ENCODE results near the gene DNAH8.
"Not testable (repeated sequence)": the region's sequence is repeated elsewhere in the genome, so short reads cannot be mapped to it uniquely, and the experiment has no call there.

Gene DNAH8

DNA sequence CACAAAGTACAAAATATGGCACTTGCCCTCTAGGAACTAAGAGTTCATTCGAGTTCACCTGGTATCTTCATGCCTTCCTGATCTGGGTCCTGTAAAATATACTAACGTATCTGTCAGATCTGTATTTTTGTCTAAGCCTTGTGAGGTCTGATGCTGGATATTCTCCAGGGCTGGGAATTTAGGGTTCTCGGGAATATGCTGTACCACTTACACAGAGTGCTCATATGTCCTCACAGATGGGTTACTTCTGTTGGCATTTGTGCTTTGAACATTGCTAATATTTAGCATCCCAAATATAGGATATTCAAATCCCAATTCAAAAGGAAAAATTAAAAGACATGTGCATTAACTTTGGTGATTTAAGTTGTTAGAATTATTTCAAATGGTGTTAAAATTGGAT, 122.0 kb downstream of the DNAH8 start:
- no peak for DNase-seq (ENCODE audit: low read depth in 1 of 2, low spot score in 1 of 2)

DNA sequence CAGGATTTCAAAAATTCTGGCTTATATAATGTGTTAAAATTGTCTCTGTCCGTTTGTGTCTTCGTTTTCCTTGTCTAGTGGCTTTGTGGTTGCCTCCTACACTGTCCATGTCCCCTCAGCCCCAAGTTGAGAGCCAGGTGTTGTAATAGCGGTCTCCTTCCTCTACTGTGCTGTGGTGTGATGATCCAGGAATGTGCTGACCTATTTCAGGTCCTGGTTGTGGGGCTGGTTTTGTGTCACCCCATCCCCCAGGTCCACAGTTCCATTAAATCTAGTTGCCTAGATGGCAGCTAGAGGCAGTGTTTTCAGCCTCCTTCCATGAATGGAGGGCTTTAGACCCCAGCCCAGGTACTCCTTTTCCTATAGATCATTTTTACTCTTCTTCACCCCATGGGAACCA, 128.7 kb downstream of the DNAH8 start:
- no peak for DNase-seq (ENCODE audit: low read depth in 1 of 2, low spot score in 1 of 2)

- no peak for DNase-seq (ENCODE audit: low read depth in 1 of 2, low spot score in 1 of 2)
Measured at GRCh38 chr6:38845931-38846330, 130.8 kb downstream of the DNAH8 start.

- DNase-seq (ENCODE audit: low read depth in 1 of 2, low spot score in 1 of 2), result no peak
Measured at GRCh38 chr6:38846361-38846760, 131.2 kb downstream of the DNAH8 start.

DNA sequence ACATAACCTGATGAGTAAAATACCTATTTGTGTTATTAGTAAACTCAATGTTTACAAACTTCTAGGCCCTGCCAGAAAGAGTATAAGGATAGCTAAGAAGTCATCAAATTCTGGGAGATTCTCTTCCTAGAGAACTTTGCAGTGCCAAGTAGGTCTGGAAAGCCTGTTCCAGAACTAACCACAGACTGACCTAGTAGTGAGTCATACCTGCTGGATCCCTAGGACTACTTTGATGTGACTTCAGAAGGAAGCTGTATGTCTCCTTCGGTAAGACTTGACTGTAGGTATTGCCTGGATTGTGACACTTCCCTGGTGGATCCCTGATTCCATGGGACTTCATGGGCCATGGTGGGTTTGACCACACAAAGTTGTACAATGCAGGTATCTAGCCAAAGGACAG, 131.7 kb downstream of the DNAH8 start:
- DNase-seq (ENCODE audit: low read depth in 1 of 2, low spot score in 1 of 2), result no peak

DNA sequence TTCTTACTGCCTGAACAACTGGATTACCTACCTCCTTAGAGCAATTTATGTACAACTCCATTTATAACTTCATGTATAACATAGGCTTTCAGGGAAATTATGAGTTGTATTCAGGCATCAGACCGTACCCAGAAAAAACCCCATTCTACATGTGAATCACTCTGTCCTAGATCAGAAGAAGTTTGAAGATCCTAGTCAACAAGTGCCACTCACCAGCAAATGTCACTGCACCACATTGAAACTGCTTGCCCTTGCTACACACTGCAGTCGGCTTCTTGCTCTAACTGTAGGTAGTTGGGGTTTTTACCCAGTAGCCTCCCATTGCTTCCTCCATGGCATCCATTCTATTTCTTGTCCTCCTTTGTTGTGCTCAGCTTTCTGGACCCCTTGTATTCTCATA, 132.4 kb downstream of the DNAH8 start:
- DNase-seq (ENCODE audit: low read depth in 1 of 2, low spot score in 1 of 2), result no peak

DNA sequence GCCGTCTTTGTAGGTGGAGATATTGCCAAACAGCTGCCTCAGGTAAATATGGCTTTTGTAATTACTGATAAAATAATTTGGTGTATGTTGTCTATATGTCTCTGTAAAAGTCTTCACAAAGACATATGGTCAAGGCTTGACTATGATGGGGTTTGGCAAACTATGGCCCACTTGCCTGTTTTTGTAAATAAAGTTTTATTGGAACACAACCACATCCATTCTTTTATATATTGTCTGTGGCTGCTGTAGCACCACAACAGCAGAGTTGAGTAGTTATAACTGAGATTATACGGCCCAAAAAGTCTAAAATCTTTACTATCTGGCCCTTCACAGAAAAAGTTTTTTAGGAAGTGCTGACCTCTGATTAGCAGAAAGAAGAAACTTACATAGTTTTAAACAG, 133.6 kb downstream of the DNAH8 start:
- DNase-seq (ENCODE audit: low read depth in 1 of 2, low spot score in 1 of 2), result no peak

DNA sequence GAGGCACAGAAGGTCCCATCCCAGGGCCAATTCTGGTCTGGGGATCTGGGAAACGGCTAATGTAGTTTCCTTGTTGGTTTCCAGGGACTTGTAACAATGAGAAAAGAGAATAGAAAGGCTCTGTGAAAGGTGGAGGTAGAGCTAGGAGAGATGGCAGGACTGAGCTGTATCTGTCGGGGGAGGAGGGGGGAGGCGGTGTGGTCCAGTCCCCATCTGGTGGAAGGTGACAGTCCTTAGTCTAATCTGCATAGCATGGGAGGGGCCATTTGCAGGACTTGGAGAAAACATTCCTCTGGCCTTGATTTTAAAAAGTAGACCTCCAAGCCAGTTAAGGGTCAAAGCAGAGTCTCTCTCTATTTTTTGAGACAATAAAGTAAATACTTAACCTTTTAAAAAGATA, 137.1 kb downstream of the DNAH8 start:
- no peak for DNase-seq (ENCODE audit: low read depth in 1 of 2, low spot score in 1 of 2)

DNA sequence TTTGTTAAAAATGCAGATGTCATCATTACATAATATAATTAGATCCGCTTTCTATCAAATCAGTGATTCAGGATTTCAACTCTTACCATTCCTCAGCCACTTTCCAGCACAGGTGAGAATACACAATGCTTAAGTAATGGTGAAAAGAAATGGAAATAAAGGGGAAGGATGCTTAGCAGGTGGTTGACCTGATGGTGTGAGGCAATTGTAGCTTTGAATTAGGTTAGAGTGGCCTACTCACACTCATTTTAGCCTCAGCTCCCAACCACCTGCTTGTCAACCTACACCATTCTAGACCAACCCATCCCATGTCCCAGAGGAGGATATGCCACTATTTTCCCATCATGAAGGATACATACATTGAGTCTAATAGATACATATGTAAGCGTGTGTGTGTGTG, 138.1 kb downstream of the DNAH8 start:
- DNase-seq (ENCODE audit: low read depth in 1 of 2, low spot score in 1 of 2), result no peak

DNA sequence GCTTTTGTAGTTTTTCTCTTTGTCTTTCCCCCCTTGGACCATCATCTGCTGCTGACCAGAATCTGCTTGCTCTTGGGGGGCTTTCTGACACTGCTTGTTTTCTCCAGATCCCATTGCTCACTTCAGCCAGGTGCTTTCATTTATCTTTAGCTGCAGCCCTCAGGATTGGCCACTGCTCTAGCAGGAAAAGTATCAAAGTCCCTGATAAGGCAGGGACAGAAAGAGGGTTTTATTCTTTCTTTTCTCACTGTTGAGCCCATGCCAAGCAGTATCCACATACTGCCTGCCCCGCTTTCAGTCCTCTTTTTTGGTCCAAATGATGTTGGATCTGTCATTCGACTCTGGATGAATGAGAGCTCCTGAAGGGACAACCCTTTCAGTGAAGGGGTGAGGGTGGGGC, 141.4 kb downstream of the DNAH8 start:
- DNase-seq (ENCODE audit: low read depth in 1 of 2, low spot score in 1 of 2), result no peak

GRCh38 chr6:38857815-38858214, 142.7 kb downstream of the DNAH8 start:
- no peak for DNase-seq (ENCODE audit: low read depth in 1 of 2, low spot score in 1 of 2)

GRCh38 chr6:38860041-38860440, 144.9 kb downstream of the DNAH8 start:
- no peak for DNase-seq (ENCODE audit: low read depth in 1 of 2, low spot score in 1 of 2)

DNA sequence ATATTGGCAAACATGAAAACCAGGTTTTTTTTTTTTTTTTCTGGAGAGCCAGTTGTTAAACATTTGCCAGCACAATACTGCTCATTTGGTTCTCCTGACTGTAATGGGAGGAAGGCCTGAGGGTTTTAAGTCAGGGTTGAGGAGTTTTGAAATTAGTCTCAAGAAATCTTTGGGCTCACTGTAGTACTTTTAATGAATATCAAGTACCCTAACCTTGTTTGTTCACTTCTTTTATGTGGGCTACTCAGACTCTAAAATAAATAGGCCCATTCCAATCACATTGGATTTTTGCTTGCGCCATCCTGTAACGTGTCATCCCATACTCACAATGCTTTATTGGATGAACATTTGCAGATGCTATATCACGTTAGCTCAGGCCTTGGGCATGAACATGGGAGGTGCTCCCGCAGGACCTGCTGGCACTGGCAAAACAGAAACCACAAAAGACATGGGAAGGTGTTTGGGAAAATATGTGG, 146.9 kb downstream of the DNAH8 start:
- DNase-seq (ENCODE audit: low read depth in 1 of 2, low spot score in 1 of 2), result no peak

DNA sequence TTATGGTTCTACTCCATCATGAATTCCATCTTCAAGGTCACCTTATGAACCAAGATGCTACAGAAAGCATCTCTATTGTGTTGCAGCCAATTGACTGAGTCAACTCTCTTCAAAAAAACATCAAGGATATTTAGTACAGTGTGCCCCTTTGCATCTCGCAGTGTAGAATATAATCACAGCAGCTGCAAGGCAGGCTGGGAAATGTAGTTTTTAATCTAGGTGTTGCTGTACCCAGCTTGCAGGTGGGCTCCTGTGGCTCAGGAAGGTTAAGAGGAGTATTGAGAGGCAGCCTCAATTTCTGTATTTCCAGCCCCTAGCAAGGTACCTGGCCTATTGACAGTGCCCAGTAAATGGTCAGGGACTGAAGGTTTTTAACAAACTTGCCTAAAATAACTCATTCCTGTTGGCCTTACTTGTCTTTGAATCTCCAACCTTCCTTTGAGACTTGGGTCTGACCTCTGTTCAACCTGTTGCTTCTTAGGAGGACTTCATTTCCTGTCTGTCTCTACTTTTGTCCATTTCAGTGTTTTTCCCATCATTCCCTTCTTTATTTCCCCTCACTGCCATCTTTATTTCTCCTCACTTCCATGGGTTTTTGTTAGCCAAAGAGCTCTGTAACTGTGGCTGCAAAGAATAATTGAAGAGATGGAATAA, 150.5 kb downstream of the DNAH8 start:
- DNase-seq (ENCODE audit: low read depth in 1 of 2, low spot score in 1 of 2), result no peak

GRCh38 chr6:38867726-38868125, 152.6 kb downstream of the DNAH8 start:
- no peak for DNase-seq (ENCODE audit: low read depth in 1 of 2, low spot score in 1 of 2)

- DNase-seq (ENCODE audit: low read depth in 1 of 2, low spot score in 1 of 2), result peak; percentile 40 to 43
Measured at GRCh38 chr6:38871741-38872568, 156.8 kb downstream of the DNAH8 start.

GRCh38 chr6:38873001-38873400, 157.9 kb downstream of the DNAH8 start:
- no peak for DNase-seq (ENCODE audit: low read depth in 1 of 2, low spot score in 1 of 2)

DNA sequence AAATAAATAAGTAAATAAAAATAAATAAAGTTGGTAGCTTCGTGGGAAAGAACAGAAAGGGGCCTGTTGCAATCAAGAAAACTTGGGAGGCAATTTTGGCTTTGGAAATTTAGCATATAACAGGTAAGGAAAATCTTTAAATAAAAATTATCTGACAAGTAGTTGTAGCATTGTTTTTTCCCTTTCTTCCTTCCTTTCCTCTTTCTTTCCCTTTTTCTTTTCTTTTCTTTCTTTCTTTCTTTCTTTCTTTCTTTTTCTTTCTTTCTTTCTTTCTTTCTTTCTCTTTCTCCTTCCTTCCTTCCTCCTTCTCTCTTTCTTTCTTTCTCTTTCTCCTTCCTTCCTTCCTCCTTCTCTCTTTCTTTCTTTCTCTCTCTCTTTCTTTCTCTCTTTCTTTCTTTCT, 158.7 kb downstream of the DNAH8 start:
- not testable (repeated sequence) for DNase-seq (ENCODE audit: low read depth in 1 of 2, low spot score in 1 of 2)

DNA sequence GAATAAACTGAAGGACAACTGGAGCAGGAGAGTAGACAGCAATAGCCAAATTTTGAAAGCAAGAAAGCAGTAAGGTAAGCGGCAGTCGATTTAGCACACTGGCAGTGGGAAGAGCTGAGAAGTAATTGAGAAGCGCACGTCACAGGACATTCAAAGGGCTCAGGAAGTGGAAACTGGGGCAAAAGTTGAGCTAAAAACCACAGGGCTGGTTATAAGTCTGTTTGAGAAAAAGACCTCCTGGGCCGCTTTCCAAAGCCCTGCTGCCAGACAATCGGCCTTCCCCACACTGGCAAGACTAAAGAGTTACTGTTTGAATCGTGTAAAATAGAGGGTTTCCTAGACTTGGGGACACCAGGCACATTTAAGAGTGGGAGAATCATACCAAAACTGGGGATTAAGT, 161.4 kb downstream of the DNAH8 start:
- peak in 1 of 2 donors; percentile 7 for DNase-seq (ENCODE audit: low read depth in 1 of 2, low spot score in 1 of 2)

DNA sequence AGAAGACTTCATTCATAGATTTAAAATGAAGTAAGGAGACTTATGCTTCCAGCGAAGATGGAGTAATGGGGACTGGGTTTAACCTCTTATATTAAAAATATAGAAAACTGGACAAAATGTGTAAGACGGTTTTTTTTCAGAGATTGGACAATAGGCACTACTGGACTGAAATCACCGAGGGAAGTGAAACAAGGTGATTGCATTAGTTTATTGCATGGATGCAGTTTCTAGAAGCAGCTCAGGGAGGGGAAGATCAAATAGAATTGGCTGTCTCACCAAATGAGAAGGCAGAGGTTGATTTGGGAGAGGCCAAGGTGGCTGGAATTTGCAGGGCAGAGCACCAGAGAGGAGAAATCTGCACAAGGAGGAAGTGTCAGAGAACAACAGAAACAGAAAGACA, 162.6 kb downstream of the DNAH8 start:
- DNase-seq (ENCODE audit: low read depth in 1 of 2, low spot score in 1 of 2), result no peak

- DNase-seq (ENCODE audit: low read depth in 1 of 2, low spot score in 1 of 2), result no peak
Measured at GRCh38 chr6:38882157-38882556, 167.0 kb downstream of the DNAH8 start.

DNA sequence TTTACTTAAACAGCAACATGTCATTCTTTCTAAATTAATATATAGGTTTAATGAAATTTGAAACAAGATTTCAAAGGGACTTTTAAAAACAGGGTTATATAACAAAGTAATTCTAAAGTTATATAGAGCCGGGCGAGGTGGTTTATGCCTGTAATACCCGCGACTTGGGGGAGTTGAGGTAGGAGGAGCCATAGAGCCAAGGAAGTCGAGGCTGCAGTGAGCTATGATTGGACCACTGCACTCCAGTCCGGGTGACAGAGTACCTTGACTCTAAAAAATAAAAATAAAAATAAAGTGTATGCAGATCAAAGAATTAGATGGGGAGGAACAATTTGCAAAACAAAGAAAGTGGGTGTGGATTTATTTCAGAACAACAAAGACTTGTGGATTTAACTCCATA, 182.4 kb downstream of the DNAH8 start:
- DNase-seq (ENCODE audit: low read depth in 1 of 2, low spot score in 1 of 2), result no peak

All from activated CD4-positive, alpha-beta T cell treated with anti-CD3 and anti-CD28 coated beads, Interleukin-2, amount 50 U/mL, for 24 hours (primary cell).